HG03045 (cell line): Measurements from ENCODE around the gene CHRNG.

Source experiments
- ATAC-seq: cut with Tn5 transposase; IDR thresholded peaks from one replicate; pipeline ENCODE4 v1.9.1; 2021; ENCODE audit warnings: mild to moderate bottlenecking, moderate library complexity; ENCODE audit not compliant: unreplicated experiment

CHRNG gene

DNA sequence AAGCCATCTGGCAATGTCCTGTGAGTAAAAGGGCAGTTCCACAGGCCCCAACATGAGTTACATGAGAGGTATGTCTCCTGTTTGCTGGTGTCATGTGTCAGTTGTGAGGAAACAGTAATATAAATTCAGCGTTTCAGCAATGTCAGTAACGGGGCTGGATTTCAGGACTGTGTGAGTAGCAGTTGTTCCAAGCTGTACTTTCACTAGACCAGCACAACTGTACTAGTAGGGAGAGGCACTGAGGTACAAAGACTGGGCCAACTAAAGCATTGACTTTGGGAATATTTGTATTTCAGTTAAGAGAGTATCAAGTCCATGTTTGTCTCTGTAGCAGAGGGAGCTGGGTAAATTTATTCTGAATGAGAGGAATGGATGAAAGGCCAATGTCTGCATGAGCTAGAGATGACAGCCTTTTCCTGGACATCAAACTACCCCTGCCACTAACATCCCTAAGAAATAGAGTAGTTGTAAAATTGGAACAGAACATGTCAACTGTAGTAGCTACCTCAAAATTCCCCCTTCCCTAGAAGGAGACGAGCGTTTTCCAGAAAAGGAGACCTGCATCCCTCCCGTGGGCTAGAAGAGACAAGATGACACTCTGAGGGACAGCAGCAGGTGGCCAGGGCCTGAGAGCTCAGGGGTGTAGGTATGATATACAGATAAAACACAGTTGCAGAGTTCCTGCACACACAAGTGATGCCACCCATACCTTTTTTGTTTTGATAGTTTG lies 35.3 kb downstream of the CHRNG start:
- no peak for ATAC-seq

DNA sequence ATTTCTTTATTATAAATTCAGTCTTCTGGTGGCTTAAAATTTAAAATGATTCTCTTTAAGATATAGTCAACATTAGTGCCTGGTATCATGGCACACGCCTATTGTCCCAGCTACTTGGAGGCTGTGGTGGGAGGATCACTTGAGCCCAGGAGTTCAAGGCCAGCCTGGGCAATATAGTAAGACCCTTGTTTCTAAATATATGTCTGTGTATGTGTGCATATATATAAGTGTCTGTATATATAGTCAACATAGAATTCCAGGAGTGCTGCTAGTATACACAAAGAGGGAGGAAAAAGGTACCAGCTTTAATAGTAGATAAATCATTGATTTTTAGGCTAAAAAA lies 35.9 kb downstream of the CHRNG start:
- no peak for ATAC-seq

DNA sequence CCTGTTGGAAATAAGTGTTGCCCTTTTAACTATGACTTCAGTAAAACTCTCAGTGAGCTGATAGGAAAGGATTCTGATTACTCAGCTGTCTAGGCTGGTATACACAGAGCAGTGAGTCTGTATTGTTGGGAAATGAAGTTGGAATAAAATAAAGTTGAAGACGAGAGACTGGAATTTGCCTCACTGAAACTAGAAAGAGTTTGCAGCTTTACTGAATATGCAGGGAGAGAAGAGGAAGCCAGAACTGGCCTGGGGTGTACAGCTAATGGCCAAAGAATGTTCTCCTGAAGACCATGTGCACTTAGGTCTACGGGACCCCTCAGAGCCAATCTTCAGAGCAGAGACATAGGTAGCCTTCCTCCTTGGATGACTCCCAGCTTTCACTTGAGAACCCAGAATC lies 37.5 kb downstream of the CHRNG start:
- ATAC-seq: no peak

DNA sequence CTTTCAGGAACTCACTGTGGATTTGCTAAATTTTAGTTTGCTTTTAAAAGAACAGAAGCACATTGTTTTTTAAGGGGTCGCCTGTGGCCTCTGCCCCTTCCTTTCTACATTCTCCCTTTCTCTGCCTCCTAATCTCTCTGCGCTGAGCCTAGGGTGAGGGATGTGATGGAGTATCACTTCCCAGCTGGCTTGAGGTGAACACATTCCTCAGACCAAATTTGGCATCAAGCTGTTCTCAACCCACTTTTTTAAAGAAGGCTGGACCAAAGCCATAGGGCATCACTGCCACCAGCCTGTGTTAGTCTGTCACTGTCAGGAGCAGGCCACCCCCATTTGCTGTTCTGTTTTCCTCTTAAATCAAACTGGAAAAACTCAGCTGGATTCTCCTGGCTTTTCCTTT lies 38.3 kb downstream of the CHRNG start:
- ATAC-seq: no peak

DNA sequence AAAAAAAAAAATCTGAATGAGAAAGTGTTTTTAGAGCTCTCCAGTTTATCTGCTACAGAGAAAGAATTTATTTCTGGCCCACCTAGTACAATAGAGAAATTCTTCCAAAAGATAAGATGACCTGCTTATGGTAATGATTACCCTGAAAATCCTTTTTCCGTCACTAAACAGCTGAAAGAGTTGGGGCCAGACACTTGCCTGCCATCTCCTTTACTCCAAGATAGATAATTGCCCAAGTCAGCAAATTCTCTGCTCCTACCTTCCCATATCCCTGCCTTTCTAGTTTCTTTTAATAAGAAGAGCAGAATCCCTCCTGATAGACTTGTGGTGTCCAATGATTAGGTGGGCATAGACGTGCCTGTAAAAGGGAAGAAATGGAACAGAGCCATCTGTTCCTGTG lies 39.1 kb downstream of the CHRNG start:
- no peak for ATAC-seq

DNA sequence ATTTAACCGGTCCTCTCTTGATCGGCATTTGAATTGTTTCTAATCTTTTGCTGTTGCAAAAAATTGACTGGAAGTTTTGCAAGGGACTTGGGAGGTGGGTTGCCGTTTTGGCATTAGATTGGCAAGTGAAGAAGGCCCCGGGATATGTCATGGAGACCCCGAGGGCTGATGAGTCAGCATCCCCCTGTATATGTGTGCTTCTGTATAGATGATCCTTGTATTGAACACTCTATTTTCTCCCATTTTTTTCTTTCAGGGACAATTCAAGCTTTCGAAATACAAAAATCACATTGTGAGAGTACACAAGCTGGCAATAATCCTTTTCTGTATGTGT lies 41.1 kb downstream of the CHRNG start:
- no peak for ATAC-seq

DNA sequence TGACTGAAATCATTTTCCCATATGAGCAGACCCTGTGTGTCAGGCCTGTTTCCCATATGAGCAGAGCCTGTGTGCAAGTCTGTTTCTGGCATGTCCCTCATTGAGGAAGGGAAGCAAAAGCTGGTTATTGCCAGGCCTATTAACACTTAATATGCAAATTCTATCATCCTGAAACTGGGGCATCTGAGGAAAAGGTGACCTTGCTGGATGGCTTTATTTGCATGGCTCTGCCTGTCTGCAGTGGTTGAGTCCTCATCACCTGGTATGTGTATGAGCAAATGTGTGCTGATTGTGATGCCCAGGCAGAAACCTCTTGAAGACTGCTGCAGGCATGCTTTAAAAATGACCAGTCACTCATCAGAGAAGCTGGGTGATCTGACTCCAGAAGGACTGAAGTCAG lies 42.2 kb downstream of the CHRNG start:
- no peak for ATAC-seq

DNA sequence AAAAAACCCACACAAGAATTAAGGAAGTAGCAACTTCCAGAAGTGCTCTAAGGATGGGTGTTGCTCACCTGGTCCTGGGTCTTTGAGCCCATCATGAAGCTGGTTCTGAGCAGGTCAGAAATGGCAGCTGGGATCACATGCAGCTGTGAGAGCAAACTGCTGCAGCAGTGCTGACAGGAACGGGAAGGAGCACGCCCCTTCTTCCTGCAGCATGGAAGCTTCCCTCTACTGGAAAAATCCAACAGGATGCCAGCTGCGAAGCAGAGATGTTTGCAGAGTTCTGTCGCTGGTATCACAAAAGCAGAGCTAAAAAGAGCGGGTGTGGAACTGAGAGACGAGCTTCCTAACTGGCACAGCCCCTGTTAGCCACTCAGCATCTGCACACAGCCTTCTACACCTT lies 44.7 kb downstream of the CHRNG start:
- no peak for ATAC-seq

DNA sequence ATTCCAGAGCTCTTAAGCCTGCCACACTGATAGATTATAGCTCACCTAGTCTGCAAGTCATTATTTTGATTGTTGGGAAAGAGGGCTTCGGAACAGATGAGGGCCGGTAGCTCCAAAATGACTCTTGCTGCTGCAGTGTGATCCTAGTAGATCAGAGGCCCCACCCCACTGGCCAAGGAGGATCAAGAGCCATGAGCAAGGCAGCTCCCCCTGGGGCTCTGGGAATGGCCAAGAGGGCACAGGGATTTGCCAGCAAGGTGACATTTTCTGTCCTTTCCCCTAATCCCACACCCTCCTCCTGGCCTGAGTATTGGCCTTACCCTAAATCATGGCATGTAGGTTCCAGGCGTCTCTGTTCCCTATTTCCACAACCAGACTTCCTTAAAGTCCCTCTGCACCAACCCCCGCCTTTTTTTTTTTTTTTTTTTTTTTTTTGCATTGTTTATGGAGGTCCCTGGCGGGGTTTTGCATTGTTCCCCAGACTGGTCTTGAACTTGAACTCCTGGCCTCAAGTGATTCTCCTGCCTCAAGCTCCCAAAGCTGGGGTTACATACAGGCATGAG lies 47.5 kb downstream of the CHRNG start:
- ATAC-seq: no peak

DNA sequence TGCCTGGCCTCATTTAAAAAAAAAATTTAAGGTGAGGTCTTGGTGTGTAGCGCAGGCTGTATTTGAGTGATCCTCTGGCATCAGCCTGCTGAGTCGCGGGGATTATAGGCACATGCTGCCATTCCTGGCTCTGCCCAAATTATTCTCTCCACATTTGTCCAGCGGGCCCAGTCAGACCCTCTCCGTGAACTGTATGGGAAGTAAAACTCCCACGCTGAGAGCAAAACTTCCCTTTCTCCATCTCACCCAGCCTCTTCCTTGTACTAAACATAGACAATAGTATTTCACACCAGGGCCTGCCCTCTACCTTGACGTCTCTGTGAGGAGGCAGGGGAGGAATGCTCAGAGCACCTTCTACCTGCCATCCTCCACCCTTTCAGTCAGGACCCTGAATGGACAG lies 48.0 kb downstream of the CHRNG start:
- no peak for ATAC-seq

DNA sequence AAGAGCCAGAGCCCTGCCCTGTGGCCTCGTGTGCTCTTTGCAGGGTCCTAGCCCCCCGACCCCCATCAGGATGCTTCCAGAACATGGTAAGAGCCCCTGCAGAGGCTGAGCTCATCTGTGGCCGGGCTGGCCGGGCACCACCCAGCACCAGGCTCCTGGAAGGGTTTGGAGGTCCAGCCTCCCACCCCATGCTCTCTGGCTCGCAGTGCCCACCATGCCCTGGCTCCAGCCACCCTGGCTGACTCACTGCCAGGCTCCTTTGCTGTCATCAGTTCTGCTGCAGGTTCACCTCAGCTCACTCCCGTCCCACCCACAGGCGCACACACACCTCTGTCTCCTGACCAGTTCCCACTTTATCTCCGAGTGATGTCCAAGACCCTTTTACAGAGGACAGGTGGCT lies 48.5 kb downstream of the CHRNG start:
- ATAC-seq: no peak

DNA sequence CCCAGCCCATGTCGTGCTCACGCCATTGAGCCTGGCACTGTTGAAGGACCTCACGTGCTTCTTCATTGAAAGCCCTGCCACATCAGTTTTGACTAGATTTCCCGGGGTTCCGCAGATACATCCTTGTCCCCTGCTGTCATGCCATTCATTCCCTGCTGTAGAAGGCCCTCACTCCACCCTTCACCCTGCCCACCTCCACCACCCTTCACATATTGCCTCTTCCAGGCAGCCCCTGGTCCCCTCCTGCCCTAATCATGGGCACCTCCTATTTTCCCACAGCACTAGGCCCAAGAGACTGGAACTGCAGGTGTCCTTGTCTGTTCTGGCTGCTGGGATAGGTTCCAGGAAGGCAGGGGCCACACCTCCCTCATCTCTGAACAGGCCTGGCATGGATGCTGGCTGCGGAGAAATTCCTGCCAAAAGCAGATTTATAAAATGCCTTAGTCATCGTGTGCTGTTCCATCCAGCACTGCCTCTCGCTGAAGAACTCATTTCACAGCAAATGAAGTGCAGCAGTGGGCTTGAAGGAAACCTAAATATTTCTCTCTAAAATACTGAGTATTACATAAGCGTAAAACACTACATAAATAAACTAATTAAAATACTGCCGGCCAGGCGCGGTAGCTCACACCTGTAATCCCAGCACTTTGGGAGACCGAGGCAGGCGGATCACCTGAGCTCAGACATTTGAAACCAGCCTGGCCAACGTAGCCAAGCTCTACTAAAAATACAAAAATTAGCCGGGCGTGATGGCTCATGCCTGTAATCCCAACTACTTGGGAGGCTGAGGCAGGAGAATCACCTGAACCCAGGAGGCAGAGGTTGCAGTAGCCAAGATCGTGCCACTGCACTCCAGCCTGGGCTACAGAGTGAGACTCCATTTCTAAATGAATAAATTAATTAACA lies 49.4 kb downstream of the CHRNG start:
- no peak for ATAC-seq

DNA sequence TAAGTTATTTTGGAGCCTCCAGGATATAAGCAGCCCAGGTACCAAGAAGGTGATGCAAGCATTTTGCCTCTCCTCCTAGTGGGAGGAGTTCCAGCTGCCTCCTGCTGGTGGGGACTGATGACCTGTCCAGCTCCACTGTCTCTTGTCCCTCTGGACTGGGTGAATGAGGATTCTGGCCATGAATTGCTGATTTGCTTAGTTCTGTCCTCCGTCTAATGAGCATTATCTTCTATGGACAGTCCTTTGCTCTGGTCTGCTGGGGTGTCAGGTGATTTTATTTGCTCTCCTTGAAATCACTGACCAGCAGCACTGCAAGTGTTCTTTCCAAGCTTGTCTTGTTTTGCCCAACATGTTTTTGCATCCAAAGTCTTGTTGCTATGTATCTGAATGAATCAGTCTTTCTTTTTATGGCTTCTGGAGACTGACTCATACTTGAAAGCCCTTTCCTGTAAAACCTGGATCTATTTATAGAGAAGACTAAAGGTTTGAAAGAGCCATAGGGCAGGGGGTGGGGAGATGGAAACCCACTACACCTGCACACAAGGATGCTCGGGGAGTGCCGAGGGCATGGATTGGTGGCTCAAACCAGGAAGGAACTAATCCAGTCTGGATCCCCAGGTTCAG lies 53.4 kb downstream of the CHRNG start:
- ATAC-seq: no peak

DNA sequence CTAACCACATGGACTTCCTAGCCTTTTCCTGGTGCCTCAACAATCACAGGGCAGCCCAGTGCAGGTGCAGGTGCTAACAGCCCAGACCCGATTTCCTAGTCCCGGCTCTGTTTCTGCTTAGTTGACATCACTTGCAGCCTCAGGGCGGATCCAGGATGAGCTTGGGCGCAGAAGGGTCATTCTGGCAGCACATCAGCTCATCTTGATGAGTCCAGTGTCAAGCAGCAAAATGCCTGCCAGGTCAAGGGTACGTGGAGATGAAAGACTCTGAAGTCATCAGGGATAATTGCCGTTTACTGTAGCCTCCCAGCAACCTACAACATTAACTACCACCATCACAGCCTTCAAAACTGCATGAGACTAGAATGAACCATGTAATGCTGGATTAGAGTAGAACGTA lies 54.5 kb downstream of the CHRNG start:
- ATAC-seq: no peak
